IPS-11a (cell line): ENCODE measurements around the gene SLC26A1.

ENCODE experiments used
- H3K4me3 ChIP-seq: one replicate; pipeline ENCODE4 v1.5.1; 2013; ENCODE audit warnings: low read depth, low read length, control low read depth

The SLC26A1 gene

DNA sequence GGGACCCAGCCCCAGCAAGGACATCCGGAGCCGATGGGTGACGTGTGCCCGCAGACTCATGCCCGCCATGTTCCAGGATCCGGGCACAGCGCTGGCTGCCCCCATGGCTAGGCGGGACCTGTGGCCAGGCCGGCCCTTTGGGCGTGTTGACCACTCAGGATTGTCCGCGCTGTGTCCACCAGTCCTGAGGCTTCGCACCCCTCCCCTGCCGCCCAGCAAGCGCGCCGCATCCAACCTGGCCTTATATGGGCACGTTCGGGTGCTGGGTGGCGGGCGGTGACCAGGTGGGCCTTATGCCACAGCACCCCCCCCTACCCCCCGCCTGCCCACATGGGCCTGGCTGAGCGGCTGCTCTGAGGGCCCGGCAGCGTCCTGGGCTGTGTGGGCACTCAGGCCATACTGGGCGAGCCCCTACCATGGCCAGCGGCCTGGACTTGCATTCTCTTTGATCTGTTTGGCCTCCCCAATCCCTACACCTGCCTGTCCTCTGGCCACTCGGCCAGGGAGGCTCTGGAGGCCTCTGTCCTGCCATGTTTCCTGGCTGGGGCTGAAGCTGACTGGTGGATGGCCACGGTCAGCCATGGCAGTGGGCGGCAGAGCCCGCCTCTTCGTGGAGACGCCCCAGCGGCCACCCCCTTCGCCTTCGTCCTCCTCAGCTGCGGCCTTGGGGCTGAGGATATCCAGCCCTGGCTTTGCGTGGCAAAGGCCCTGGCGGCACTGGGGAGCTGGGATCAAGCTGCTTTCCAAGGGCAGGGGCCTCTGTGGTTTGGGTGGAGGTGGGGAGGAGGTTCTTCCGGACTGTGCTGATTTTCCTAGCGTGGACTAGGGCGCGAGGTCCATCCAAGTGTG lies 20.2 kb upstream of the SLC26A1 start:
- no peak overlapping the region for H3K4me3 ChIP-seq

GRCh38 chr4:1012034-1012739 lies 19.0 kb upstream of the SLC26A1 start:
- peak overlapping the region; percentile 27 for H3K4me3 ChIP-seq

GRCh38 chr4:1011666-1012033 lies 18.4 kb upstream of the SLC26A1 start:
- no peak overlapping the region for H3K4me3 ChIP-seq

DNA sequence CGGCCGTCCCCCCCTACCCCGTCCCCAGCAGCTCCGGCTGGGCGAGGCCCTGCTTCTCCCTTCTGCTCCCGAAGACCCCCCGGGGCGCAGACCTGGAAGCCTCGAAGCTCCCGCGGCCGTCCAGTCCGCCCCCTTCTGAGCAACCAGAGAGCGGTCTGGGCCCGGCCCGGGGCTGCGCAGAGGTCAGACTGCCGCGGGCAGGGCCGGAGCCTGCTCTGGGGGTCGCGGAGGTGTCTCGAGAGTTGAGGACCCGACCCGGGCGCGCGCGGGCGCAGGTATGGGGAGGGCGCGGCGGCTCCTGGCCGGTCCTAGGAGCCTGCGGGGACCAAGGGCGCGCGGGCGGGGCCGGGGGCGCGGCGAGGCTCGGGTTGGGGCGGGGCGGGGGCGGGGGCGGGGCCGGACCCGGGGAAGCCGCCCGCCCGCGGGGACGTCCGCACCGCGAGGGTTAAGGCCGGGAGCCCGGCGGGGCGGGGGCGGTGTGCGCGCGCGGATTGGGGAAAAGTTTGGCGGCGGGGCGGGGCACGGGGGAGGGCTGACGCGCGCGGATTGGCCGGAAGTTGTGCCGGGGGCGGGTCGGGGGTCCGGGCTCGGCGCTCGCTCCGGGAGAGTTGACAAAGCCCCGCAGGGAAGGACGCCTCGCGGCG lies 17.9 kb upstream of the SLC26A1 start, which contains the start of gene FGFRL1:
Gene FGFRL1, plus strand, starts transcription at position 605 of the 644 bp plus-strand sequence. CDS start 860 bp downstream, outside the sequence.
- peak within 1 kb of the TSS; percentile 27 for H3K4me3 ChIP-seq

- no peak overlapping the region for H3K4me3 ChIP-seq
Measured at GRCh38 chr4:1010395-1011021, 17.3 kb upstream of the SLC26A1 start.

DNA sequence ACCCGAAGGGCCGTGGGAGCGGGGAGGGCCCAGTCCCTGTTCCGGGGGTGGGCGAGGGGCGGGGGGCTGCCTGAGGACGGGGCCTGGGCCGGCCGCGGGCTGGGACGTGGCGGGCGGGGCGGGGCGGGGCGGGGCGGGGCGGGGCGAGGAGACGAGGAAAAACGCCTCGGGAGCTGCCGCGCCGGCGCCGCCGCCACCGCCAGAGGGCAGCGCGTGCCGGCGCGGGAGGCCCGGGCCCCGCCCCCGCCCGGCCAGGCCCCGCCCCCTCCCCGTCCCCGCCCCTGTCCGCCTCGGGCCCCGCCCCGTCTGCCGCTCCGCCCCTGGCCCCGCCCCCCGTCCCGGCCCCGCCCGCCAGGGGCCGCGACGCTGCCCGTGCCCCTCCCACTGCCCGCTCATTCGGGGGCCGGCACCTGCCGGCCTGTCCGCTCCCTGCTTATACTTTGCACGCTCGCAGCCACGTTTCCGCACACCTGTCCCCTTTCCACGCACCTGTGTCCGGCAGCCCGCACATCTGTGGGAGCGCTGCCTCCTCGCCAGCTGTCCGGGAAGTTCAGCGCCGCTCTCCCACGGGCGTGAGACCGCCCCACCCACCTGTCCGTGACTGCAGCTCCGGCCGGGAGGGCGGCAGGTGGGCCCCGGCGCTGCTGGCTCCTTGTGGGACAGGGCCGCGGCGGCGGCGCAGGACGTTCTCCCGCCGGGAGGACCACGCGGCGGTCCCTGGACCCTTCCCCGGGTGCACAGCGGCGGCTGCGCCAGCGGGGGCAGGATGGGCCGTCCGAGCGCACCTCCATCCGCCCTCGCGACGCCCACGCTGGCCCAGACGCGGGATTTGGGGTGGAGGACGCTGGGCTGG lies 16.6 kb upstream of the SLC26A1 start:
- H3K4me3 ChIP-seq = peak overlapping the region; percentile 27

DNA sequence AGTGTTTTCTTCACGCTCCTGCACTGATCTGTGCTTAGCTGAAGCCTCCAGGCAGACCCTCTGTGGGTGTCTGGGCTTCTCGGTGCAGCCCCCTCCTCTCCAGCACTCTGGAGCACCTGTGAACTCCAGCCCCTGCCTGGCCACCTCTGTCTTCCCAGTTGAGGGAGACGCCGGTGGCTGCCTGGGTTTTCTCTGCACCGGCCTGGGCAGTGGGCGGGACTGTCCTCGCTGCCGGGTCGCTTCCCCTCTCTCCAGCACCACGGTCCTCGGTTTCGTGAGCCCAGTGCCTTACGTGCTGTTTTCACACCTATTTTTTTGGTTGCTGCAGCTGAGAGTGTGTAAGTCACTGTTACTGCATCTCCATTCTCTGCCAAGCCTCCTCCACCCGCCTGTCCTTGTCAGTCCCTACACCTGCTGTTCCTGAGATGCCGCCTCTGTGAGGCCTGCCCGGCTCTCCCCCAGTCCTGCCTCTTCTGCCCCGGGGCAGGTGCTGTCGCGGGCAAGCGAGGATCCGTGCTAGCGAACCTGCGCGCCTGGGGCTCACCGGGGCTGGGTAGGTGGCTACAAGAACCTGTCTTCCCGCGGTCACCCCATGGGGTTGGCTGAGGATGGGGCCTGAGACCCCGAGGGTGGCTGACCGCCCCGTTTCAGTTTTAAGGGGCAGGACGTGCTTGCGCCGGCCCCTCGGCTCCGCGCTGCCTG lies 15.8 kb upstream of the SLC26A1 start:
- peak overlapping the region; percentile 27 for H3K4me3 ChIP-seq

DNA sequence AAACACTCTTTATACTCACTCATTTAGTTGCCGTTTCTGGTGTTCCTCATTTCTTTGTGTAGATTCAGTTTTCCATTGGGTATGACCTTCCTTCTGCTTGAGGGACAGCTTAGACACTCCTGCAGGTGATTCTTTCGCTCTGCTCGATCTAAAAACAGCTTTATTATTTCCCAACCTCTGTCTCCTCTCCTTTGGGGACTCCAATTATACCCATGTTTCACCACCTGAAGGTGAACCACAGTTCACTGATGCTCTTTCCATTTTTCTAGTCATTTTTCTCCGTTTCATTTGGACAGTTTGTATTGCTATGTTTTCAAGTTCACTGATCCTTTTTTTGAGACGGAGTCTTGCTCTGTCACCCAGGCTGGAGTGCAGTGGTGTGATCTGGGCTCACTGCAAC lies 13.7 kb upstream of the SLC26A1 start:
- H3K4me3 ChIP-seq = no peak overlapping the region

DNA sequence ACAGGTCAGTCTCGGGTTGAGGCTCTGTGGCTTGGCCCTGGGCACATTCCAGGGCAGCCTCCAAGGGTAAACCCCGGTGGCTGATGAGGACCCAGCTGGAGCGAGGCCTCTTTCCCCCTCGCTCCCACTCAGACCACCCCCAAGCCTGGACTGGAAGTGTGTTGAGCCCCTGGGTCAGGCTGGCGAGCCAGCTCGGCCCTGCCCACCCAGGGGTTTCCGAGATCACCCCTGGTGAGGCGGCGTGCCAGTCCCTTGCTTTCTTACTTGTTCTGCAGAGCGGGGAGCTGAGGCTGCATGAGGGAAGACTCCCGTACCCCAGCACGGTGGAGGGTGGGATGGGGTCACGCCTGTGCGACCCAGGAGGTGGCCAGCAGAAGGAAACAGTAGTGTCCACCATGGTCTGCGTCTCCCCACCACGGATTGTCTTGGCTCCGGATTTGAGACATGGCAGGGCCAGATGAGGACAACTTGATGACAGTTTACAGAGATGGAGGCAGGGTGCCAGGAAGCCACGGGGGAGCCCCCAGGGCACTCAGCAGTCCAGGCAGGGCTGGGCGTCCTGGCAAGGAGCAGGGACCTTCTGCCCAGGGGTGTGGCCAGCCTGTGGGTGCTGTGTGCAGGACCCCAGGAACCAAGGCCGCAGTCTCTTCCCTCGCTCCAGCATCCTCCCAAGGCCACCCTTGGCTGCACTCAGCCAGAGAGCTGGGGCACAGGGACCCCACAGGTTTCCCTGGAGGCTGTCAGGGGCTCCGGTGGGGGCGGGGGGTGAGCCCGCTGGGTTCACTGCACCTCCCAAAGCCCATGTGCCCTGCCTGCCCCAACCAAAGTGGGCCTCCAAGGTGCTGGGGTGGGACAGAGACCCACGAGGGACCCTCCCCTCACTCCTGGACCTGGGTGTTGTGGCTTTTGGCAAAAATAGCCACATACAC lies 11.6 kb upstream of the SLC26A1 start:
- H3K4me3 ChIP-seq = no peak overlapping the region

GRCh38 chr4:1004071-1004418 lies 10.8 kb upstream of the SLC26A1 start:
- no peak overlapping the region for H3K4me3 ChIP-seq

DNA sequence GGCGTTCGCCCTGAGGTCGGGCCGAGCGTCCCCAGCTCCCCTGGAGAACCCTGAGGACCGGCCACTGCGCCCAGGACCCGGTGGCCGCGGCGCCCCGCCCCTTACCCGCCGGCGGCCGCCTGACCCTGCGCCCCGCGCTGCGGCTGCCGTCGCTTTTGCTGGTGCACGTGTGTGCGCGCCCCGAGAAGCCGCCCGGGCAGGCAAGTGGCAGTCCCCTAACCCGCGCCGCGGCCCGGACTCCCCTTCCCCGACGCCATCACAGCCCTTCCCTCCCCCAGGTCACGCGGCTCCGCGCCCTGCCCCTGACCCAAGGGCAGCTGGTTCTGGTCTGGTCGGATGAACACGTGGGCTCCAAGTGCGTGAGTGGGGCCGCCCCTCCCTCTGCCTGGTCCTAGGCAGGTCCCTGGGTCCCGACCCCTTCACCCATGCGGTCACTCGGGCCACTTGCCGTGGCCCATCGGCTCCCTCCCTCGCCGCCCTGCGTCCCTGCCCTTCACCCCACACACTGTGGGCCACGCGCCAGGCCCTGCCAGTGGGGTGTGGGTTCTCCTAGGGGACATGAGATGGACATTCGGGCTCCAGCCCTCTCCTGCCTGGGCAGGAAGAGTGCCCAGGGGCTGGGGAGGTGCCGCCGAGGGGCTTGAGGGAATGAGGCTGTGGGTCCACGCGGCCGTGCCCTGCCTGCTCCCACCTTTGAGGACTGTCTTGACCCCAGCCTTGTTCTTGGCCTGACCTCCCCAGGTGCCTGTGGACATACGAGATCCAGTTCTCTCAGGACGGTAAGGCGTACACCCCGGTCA lies 10.3 kb upstream of the SLC26A1 start:
- peak overlapping the region; percentile 13 for H3K4me3 ChIP-seq

DNA sequence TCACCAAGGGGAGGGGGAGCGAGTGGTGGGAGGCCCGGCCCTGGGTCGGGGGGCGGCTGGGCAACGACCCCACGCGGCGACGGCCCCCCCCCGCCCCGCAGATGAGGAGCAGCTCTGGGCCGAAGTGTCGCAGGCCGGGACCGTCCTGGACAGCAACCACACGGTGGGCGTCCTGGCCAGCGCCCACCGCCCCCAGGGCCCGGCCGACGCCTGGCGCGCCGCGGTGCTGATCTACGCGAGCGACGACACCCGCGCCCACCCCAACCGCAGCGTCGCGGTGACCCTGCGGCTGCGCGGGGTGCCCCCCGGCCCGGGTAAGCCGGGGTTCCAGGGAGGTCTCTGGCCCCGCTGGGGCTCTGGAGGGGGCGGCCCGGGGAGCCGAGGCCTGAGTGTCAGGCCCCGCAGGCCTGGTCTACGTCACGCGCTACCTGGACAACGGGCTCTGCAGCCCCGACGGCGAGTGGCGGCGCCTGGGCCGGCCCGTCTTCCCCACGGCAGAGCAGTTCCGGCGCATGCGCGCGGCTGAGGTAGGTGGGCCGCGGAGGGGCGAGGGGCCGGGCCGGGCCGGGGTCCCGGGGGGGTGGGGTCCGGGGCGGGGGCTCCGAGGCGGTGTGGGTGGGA lies 9.5 kb upstream of the SLC26A1 start:
- H3K4me3 ChIP-seq = no peak overlapping the region

- H3K4me3 ChIP-seq = no peak overlapping the region
Measured at GRCh38 chr4:1002131-1002630, 9.0 kb upstream of the SLC26A1 start.

- H3K4me3 ChIP-seq = no peak overlapping the region
Measured at GRCh38 chr4:1001561-1002130, 8.4 kb upstream of the SLC26A1 start.

DNA sequence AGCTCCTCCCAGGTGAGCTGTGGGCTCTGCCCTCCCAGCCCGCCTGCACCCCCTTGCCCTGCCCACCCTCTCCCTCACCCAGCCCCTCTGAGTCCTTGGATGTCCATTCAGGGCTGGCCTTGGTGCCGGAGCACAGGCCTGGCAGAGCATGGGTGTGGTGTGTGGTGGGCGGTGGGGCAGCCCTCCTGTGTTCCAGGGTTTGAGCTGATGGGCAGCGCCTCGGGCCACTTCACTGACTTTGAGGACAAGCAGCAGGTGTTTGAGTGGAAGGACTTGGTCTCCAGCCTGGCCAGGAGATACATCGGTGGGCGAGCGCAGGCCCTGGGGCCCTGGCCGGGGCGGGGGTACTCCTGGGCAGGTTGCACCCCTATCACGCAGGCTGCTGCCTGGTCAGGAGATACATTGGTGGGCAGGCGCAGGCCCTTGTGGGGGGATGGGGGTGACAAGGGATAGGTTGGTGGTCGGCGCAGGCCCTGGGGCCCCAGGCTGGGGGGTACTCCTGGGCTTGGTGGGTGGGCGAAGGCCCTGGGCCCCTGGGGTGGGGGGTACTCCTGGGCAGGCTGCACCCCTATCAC lies 7.6 kb upstream of the SLC26A1 start:
- H3K4me3 ChIP-seq = no peak overlapping the region

DNA sequence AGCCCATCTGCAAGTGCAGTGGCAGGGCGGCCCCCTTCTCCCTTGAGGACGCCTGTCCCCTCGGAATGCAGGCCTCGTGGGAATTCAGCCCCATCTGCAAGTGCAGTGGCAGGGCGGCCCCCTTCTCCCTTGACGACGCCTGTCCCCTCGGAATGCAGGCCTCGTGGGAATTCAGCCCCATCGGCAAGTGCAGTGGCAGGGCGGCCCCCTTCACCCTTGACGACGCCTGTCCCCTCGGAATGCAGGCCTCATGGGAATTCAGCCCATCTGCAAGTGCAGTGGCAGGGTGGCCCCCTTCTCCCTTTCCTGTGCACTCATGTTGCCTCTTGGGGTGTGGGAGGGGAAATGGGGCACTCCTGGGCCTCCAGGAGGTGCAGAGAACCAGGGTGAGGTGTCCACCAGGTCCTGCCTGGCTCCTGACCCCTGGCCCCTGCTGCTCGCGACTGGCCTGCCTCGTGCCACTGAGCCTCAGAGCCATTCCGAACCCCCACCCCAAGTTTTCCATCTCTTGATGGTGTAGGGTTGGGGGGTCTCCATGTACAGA lies 6.8 kb upstream of the SLC26A1 start:
- no peak overlapping the region for H3K4me3 ChIP-seq
